Erythroblast (primary cell): Measurements from ENCODE around the gene ARHGEF25.

ENCODE experiments used
- GATA1 ChIP-seq: IDR thresholded peaks from 2 replicates; pipeline ENCODE4 v1.6.1; 2011; ENCODE audit warnings: low read depth, mild to moderate bottlenecking, control low read depth, low read length, moderate library complexity
- POLR2A ChIP-seq: IDR thresholded peaks from 2 replicates; pipeline ENCODE4 v1.6.1; 2011; ENCODE audit warnings: mild to moderate bottlenecking, low read length

GRCh38 chr12:57611108-57611826 is at the start of gene ARHGEF25:
- TF ChIP-seq POLR2A (no peak), GATA1 (no peak)
